NCI-H526 treated with DMSO at 0.1 percent for 48 hours (cell line): ENCODE results near the gene RPLP2.

ENCODE experiments used
- DNase-seq: peaks from one replicate; lab custom pipeline; 2025; lab: John Stamatoyannopoulos, UW

The RPLP2 gene

GRCh38 chr11:836700-837099, 26.9 kb downstream of the RPLP2 start:
- no peak for DNase-seq

- no peak for DNase-seq
Measured at GRCh38 chr11:837189-837989, 27.6 kb downstream of the RPLP2 start.

- DNase-seq = no peak
Measured at GRCh38 chr11:837990-838307, 28.2 kb downstream of the RPLP2 start.

- no peak for DNase-seq
Measured at GRCh38 chr11:838441-839279, 28.9 kb downstream of the RPLP2 start.

- DNase-seq = no peak
Measured at GRCh38 chr11:839280-839623, 29.5 kb downstream of the RPLP2 start.

GRCh38 chr11:839875-840617, 30.3 kb downstream of the RPLP2 start:
- no peak for DNase-seq

- no peak for DNase-seq
Measured at GRCh38 chr11:841981-842369, 32.2 kb downstream of the RPLP2 start.

- peak; percentile 74 for DNase-seq
Measured at GRCh38 chr11:842370-843002, 32.7 kb downstream of the RPLP2 start, which contains the start of the genes POLR2L and TSPAN4. Gene POLR2L (minus strand): TSS chr11:842529. CDS start chr11:842508, 21 bp downstream. Gene TSPAN4 (plus strand): TSS chr11:842852. CDS start chr11:850305, 7,453 bp downstream.

GRCh38 chr11:843086-843734, 33.4 kb downstream of the RPLP2 start:
- no peak for DNase-seq

GRCh38 chr11:843818-844692, 34.3 kb downstream of the RPLP2 start:
- no peak for DNase-seq

GRCh38 chr11:844693-845644, 35.2 kb downstream of the RPLP2 start:
- no peak for DNase-seq

- no peak for DNase-seq
Measured at GRCh38 chr11:845872-846495, 36.2 kb downstream of the RPLP2 start.

GRCh38 chr11:846496-847098, 36.8 kb downstream of the RPLP2 start:
- no peak for DNase-seq

- no peak for DNase-seq
Measured at GRCh38 chr11:847876-848275, 38.1 kb downstream of the RPLP2 start.

GRCh38 chr11:848380-848931, 38.7 kb downstream of the RPLP2 start:
- DNase-seq = no peak

GRCh38 chr11:849104-849824, 39.5 kb downstream of the RPLP2 start:
- peak; percentile 63 for DNase-seq

GRCh38 chr11:849951-850774, 40.4 kb downstream of the RPLP2 start:
- peak; percentile 68 for DNase-seq
